ENCODE data around the gene CHRNG.

The CHRNG gene

DNA sequence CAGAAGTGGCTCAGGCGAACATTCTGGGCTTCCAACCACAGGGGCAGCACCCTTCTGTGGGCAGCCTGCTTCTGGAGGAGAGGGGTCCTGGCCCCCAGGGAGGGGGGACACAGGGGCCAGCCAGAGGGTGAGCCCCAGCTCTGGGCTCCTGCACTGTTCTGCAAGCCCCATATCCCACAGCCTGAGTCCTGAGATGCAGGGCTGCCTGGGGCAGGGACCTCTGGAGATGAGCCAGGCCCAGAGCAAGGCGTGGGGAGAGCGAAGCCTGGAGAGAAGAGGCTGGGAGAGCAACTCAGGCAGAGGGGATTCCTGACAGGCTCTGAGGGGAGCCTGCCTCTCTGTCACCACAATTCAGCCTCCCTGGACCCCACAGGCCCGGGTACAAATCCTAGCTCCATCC lies 32.8 kb upstream of the CHRNG start:
- DNase-seq (ENCODE audit: low spot score), result no peak

DNA sequence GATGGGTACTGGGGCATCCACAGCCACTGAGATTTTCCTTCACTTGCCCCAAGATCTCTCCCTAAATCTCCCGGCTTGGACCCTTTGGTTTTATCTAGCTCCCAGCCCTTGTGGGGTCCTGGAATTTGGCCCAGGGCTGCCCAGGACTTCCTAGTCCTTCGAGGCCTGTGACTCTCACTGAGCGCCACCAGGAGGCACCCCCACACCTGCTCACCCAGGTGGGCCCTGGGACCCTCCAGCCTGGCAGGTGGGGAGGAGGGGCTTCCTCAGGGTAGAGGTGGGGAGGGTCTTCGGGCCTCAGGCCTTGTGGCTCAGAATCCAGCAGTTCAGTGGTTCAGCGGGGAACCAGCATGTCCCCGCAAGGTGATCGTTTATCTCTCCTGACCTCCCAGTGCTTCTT lies 31.2 kb upstream of the CHRNG start:
- no peak for DNase-seq (ENCODE audit: low spot score)

DNA sequence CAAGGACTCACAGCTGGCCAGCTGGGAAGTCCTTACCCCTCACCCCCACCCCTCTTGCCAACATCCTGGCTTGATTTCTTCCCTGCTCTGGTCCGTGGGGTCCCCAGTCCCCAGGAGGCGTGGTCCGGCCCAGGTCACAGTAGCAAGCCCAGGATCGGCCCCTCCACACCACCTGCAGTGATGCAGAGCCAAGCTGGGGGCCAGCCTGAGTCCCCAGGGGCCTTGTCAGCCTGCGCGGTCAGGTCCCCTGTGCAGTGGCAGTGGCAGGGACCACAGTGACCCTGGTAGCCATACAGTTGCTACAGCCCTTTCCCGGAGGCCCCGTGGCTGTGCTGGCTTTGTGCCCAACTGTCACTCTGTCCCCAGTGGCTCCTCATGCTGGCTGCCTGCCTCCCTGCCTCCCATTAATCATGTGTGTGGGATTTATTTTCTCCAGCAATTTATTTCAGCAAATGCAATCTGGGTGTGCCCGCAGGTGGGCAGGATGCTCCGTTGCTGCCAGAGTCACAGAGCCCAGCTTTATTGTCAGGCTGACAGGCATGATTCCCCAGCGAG lies 28.1 kb upstream of the CHRNG start:
- DNase-seq (ENCODE audit: low spot score), result no peak

DNA sequence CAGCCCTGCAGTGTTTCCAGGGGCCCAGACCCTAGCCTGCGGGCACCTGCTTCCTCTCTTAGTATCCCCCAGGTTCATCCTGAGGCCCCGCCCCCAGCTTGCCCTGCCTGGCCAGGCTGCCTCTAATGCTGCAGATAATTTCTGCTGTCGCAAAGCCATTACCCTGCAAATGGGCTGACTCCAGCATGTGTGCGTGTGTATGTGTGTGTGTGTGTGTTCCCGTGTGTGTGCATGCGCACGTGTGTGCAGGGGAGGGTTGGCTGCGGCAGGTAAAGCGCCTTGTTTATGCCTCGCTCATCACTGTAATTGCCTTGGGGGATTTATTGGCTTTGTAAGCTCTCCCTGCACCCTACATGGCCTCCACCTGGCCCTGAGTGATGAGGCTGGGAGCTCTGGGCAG lies 26.9 kb upstream of the CHRNG start:
- DNase-seq (ENCODE audit: low spot score), result no peak

DNA sequence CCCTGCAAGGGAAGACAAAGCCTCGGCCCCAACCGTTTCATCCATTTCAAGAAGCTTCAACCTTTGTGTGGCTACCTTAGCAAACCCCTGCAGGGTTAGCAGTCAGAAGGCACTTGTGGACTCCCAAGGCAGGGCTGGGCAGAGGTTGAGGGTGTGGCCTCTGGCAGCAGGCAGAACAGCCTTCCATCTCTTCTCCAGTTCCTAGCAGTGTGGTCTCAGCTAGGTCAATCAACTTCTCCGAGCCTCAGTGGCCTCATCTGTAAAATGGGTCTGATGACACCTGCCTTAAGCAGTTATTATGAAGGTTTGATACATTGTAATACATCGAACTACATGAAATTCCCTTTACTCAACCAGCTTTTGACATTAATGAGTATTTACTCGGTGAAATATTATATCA lies 26.1 kb upstream of the CHRNG start:
- no peak for DNase-seq (ENCODE audit: low spot score)

DNA sequence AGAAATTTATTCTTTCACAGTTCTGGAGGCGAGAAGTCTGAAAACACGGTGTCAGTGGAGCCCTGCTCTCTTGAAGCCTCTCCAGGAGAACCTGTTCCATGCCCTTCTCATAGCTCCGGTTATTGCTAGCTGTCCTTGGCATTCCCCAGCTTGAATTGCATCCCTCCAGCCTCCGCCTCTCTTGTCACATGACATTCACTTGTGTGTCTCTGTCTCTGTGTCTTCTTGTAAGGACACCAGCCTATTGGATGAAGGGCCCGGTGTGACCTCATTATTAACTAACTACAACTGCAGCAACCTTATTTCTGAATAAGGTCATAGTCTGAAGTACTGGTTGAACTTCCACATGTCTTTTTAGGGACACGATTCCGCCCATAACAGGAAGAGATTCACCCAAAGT lies 23.9 kb upstream of the CHRNG start:
- no peak for DNase-seq (ENCODE audit: low spot score)

DNA sequence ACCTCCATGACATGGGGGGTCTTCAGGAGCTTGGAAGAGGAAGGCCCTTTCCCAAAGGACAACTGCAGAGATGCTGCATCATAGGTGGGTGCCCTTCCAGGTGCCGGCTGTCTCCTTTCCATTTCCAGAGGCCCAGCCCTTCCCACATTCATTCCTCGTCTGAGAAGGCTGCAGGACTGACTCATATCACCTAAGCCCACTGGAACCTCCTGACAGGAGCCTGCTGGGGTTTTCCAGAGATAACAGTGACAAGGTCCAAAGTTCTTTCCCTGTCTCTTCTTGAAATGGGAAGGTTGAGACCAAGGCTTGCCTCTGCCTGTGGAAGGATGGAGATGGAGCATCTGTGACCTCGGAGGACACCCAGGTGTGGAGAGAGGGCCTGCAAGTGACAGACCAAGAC lies 22.9 kb upstream of the CHRNG start:
- DNase-seq (ENCODE audit: low spot score), result no peak

DNA sequence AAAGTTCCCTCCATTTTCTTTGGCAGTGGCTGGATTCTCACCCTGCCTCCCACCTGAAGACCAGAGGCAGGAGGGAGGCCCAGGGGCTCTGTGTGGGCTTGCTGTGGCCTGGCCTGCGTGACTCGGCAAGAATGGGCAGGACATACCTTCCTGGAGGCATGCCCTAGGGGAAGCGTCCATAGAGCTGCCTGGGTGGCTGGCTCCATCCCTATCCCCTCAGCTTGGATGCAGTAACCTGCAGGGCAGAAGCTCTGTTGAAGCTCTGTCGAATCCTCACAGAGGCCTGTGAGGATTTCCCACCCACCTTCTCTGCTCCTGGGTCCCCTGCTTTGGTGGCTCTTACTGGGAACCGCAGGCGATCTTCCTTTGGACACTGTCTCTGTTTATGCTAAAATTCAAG lies 20.6 kb upstream of the CHRNG start:
- DNase-seq (ENCODE audit: low spot score), result no peak

DNA sequence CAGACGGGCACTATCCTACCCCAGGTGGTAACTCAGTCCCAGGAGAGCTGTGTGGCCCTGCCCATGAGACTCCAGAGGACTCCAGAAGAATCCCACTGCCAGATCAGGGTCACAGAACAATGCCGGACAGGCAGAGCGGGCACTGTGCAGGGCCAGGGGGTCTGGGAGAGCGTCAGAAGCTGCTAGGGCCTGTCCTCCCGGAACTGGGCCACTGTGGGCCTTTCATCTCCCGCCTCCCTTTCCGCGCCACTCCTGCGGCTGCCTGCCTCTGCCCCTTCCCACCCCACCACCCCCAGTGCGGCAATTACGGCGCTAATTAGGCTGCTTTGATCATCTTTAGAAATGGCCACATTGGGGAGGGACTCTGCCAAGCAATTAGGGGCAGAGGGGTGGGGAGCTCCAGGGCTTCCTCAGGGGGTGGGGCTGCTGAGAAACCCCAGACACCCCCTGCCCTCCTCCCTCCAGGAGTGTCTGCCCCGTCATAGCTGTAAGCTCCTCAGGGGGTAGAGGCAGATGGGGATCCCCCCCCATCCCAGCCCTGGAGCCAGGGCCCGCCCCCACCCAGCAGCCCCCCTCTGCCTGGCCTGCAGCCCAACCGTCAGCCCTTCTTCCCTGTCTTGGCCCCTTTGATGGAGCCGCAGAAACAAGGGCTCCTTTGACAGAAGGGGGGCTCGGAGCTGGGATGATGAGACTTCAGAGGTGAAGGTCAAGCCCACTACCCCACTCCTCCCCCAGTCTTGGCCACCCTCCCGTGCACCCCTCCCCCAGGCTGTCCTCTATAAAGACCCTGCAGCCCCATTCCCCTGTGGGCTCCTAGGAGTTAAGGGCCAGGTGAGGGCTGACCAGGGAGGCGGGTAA lies 19.7 kb upstream of the CHRNG start, which contains the start of gene PRSS56:
PRSS56 (plus strand) TSS at position 808 of the 858 bp plus-strand sequence. CDS start 211 bp downstream, outside the sequence.
- DNase-seq (ENCODE audit: low spot score), result no peak

DNA sequence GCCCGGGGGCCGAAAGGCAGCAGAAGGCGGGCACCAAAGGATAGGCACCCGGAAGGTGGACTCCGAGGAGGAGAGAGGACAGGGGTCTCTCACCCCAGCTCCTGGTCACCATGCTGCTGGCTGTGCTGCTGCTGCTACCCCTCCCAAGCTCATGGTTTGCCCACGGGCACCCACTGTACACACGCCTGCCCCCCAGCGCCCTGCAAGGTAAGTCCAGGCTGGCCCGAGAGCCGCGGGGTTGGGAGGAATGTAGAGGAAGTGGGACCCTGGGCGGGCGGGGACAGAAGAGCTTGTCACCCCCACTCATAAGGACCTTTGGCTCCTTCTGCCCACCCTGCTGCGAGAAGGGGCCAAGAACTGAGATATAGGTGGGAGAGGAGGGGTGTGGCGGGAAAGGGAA lies 19.0 kb upstream of the CHRNG start:
- DNase-seq (ENCODE audit: low spot score), result no peak

DNA sequence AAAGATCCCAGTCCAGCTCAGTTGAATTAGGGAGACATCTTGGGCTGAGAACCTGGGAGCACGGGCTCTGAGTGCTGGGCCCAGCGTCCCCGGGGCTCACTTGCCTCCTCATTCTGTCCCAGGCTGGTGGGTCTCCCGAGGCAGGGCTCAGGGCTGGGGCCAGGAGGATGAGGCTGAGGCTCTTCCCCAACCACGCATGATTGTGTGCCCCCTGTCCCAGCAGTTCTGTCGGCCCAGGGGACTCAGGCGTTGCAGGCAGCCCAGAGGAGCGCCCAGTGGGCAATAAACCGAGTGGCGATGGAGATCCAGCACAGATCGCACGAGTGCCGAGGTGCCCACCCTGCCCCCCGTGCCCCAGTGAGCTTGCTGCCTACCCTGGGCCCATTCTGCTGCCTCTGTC lies 18.4 kb upstream of the CHRNG start:
- DNase-seq (ENCODE audit: low spot score), result no peak

DNA sequence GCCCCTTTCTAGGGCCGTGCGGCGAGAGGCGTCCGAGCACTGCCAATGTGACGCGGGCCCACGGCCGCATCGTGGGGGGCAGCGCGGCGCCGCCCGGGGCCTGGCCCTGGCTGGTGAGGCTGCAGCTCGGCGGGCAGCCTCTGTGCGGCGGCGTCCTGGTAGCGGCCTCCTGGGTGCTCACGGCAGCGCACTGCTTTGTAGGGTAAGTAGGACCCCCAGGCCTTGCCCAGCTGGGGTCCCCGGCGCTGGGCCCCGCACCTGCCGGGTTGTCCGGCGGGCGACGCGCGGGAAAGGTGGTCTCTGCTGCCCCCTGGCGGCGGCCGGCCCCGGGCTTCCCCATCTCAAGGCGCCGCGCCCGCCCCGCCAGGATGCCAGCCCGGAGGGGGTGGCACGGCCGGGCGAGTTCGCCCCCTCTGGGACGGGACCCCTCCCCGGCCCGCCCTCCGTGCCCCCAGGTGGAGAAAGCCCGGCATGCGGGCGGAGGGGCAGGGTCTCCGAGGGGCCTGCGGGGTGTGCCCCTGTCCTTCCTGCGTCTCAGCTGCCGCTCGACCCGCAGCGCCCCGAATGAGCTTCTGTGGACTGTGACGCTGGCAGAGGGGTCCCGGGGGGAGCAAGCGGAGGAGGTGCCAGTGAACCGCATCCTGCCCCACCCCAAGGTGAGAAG lies 17.4 kb upstream of the CHRNG start:
- peak; percentile 83 for DNase-seq (ENCODE audit: low spot score)

DNA sequence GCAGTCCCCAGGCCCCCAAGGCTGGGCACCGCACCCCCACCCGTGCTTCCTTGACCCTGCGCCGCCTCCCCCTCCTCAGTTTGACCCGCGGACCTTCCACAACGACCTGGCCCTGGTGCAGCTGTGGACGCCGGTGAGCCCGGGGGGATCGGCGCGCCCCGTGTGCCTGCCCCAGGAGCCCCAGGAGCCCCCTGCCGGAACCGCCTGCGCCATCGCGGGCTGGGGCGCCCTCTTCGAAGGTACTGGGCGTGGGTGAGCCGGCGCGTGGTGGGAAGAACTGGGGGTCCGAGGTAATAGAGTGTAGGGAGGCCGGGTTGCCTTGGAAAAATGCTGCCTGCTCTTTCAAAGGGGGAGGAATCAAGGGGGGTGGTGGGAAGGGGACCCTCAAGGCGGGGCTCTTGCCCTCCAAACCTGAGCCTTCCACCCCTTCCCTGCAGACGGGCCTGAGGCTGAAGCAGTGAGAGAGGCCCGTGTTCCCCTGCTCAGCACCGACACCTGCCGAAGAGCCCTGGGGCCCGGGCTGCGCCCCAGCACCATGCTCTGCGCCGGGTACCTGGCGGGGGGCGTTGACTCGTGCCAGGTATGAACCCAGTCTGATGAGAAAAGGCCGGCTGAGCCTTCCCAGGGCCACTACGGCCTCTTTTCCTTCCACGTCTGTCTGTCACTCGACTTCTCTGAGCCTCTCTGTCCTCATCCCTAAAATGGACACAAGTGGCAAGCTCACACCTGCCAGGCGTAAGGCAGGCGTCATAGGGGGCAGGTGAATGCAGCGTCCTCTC lies 16.7 kb upstream of the CHRNG start:
- DNase-seq (ENCODE audit: low spot score), result no peak

DNA sequence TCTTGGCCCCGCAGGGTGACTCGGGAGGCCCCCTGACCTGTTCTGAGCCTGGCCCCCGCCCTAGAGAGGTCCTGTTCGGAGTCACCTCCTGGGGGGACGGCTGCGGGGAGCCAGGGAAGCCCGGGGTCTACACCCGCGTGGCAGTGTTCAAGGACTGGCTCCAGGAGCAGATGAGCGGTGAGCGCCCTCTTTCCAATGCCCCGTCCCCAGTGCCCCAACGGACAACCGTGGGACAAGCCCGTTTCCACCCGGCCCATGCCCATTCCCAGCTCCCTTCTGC lies 16.1 kb upstream of the CHRNG start:
- no peak for DNase-seq (ENCODE audit: low spot score)

DNA sequence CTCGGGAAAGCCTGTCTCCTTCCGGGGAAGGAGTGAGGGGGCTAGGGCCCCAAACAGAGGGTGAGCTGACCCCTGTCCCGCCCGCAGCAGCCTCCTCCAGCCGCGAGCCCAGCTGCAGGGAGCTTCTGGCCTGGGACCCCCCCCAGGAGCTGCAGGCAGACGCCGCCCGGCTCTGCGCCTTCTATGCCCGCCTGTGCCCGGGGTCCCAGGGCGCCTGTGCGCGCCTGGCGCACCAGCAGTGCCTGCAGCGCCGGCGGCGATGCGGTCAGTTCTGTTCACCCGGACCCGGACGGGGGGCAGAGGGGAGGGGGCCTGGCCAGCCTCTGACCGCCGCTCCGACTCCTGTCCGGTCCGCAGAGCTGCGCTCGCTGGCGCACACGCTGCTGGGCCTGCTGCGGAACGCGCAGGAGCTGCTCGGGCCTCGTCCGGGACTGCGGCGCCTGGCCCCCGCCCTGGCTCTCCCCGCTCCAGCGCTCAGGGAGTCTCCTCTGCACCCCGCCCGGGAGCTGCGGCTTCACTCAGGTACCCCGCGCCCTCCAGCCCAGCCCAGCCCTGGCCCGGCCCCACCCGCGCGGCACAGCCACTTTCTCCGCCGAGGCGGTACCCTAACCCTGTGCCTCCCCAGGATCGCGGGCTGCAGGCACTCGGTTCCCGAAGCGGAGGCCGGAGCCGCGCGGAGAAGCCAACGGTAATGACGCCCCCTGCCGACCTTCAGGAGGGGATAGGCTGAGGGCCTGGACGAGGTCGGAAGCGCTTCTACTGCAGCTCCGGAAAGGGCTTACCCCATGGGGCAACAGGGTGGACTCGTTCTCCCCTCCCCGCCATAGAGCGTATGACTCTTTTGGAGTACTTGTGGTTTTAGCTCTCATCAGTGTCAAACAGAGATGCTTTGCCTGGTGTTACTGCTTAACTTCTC lies 15.6 kb upstream of the CHRNG start:
- no peak for DNase-seq (ENCODE audit: low spot score)

DNA sequence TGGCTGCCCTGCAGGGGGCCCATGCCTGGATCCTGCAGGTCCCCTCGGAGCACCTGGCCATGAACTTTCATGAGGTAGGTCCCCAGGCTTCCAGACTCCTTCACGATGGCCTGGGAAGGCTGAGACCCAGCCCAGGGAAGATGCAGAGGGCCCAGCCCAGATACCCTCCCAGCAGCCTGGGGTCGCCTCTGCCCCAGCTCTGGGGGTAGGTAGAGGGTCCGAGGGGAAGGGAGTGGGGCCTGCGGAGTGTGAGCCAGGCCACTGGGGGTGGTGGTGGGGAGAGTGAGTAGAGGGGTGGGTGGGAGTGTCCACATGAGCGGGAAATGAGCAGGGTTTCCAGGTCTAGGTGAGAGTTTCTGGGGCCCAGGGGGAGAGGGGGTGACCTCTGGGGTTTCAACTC lies 14.7 kb upstream of the CHRNG start:
- no peak for DNase-seq (ENCODE audit: low spot score)

DNA sequence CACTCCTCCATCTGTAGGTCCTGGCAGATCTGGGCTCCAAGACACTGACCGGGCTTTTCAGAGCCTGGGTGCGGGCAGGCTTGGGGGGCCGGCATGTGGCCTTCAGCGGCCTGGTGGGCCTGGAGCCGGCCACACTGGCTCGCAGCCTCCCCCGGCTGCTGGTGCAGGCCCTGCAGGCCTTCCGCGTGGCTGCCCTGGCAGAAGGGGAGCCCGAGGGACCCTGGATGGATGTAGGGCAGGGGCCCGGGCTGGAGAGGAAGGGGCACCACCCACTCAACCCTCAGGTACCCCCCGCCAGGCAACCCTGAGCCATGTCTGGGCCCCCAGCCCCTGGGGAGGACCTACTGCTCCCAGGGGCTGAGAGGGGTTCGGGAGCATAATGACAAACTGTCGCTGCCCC lies 14.3 kb upstream of the CHRNG start:
- no peak for DNase-seq (ENCODE audit: low spot score)

DNA sequence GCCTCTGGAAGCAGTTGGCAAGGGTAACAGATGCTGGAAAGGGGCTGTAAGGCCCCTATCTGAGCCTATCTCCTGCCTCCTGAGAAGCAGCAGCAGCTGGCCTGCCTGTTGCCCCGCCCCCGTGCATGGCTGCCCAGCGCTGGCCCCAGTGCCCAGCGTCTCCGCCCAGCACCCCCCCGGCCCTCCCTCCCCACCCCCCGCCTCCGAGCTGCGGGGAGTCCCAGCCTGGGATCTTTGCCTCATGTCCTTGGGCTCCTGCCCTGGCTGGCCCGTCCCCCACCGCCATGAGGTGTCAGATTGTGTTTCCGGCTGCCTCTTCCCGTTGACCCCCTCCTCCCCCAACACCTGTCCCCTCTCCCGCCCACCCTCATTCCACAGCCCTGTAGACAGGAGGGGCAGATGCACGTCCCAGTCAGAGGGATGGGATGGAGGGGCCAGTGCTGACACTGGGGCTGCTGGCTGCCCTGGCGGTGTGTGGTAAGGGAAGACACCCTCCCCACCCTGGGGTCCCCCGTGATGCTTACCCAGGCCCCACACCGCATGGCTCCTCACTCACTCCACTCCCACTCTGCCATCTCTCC lies 13.6 kb upstream of the CHRNG start, which contains the start of gene CHRND:
CHRND (plus strand) TSS at position 370 of the 581 bp plus-strand sequence; CDS start at position 426, 56 bp downstream.
- peak; percentile 33 for DNase-seq (ENCODE audit: low spot score)

DNA sequence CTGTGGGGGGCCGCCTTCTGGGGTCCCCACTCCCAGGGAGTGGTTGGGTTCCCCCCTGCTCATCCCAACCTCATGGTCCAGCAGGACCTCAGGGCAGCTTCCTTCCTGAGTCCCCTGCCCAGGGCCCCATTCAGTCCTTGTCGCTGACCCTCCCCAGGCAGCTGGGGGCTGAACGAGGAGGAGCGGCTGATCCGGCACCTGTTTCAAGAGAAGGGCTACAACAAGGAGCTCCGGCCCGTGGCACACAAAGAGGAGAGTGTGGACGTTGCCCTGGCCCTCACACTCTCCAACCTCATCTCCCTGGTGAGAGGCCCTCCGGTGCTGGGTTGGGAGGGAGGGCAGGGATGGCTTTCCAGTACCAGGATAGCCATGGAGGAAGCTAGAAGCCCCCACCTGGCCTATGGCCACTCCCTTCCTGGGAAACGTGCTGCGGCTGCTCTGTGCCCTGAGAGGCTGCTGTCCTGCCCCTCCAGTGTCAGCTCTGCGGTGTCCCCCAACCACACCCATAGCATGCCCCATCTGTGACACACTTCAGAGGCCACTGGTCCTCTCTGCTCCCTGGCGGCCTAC lies 13.0 kb upstream of the CHRNG start:
- DNase-seq (ENCODE audit: low spot score), result no peak

DNA sequence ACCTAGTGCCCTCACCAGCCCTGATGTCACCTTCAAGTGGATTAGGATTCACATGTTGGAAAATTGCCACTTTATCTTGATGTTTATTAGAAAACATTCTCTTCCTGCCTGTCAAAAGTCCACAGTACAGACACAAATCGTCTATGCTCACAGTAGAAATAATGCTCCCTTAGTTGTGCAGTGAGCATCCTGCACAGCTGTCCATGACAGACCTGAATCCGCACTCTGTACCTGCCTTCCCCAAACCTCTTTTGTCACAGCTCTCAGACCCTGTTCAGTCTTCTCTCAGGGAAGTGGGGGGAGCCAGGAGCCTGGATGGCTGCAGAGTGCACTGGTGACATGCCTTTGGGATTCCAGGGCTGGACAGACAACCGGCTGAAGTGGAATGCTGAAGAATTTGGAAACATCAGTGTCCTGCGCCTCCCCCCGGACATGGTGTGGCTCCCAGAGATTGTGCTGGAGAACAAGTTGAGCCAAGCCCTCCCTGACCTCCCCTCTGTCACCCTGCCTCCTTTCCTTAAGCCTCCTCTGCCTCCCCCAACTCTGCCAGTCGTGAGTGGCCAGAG lies 11.5 kb upstream of the CHRNG start:
- DNase-seq (ENCODE audit: low spot score), result no peak
